Neural crest cell (in vitro differentiated cells): Measurements from ENCODE around the gene WDR70. TPM values are rescaled to one million over a fixed set of nuclear protein-coding genes. Genes with fewer than 3 reads are reported as not detected.

Source experiments
- DNase-seq: peaks from one replicate; pipeline ENCODE4 v3.0.0; 2021; ENCODE audit warnings: low read depth, mixed read lengths, low spot score
- H3K27ac Mint-ChIP-seq: one replicate; pipeline ENCODE4 v1.8.0; 2021; ENCODE audit warnings: mild to moderate bottlenecking, mixed read lengths; ENCODE audit not compliant: unreplicated experiment
- H3K27me3 Mint-ChIP-seq: 2 replicates; pipeline ENCODE4 v1.8.0; 2021; ENCODE audit warnings: low read depth, mild to moderate bottlenecking, mixed read lengths
- H3K36me3 Mint-ChIP-seq: 2 replicates; pipeline ENCODE4 v1.8.0; 2021; ENCODE audit warnings: low read depth, mild to moderate bottlenecking, mixed read lengths
- H3K4me1 Mint-ChIP-seq: 2 replicates; pipeline ENCODE4 v1.8.0; 2021; ENCODE audit warnings: mixed read lengths
- H3K4me3 Mint-ChIP-seq: one replicate; pipeline ENCODE4 v1.8.0; 2021; ENCODE audit warnings: mild to moderate bottlenecking, mixed read lengths
- H3K9me3 Mint-ChIP-seq: 2 replicates; pipeline ENCODE4 v1.8.0; 2021; ENCODE audit warnings: mixed read lengths
- total RNA-seq: library from RNA; stranded (reverse); gene quantifications from 2 replicates; pipeline ENCODE4 v1.2.1, GENCODE V29; 2021
- TF ChIP-seq, protein P1 (sequence below): fragments of 200-600 bp; sonication (generic); conservative IDR thresholded peaks from 2 replicates; pipeline ENCODE4 v1.5.0; 2021; ENCODE audit warnings: antibody characterized with exemption, mild to moderate bottlenecking

Gene WDR70
- total RNA-seq, 1 donor from 2014 or later: 46.5 TPM

DNA sequence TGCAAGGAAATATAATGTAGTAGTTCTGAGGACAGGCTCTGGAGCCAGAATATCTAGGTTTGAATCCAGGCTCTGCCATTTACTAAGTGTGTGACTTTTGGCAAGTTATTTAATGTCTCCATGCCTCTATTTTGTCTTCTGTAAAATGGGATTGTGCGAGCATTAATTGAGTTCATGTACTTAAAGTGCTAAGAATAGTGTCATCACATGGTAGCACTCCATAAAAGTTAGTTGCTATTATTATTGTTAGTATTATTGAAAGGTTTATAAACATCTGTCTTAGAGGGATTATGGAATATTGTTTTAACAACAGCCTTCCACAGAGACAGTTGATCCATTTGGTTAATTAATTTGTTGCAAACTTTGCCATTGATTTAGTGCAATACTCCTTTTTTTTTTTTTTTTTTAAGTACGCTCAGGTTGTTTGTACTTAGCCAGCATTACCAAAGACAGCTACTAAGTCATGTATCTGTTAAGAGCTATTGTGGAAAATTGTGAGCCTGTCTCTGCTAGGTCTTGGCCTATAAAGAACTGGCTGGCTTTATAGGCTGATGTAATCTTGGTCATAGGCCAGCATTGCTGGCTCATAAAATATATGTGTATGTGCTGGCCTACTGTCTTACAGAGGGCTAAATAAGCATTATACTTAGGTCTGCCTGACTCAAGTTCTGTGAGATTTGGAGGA lies 174.7 kb downstream of the WDR70 start:
- Mint-ChIP-seq H3K27ac (no peak overlapping the region), H3K27me3 (no peaks in the 10 kb centered on the region), H3K4me3 (no peak overlapping the region), H3K36me3 (peaks cover 6% of the 10 kb centered on the region), H3K9me3 (peaks cover 4% of the 10 kb centered on the region), H3K4me1 (no peaks in the 10 kb centered on the region)
- TF ChIP-seq, protein P1, sequence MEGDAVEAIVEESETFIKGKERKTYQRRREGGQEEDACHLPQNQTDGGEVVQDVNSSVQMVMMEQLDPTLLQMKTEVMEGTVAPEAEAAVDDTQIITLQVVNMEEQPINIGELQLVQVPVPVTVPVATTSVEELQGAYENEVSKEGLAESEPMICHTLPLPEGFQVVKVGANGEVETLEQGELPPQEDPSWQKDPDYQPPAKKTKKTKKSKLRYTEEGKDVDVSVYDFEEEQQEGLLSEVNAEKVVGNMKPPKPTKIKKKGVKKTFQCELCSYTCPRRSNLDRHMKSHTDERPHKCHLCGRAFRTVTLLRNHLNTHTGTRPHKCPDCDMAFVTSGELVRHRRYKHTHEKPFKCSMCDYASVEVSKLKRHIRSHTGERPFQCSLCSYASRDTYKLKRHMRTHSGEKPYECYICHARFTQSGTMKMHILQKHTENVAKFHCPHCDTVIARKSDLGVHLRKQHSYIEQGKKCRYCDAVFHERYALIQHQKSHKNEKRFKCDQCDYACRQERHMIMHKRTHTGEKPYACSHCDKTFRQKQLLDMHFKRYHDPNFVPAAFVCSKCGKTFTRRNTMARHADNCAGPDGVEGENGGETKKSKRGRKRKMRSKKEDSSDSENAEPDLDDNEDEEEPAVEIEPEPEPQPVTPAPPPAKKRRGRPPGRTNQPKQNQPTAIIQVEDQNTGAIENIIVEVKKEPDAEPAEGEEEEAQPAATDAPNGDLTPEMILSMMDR: no peak
- DNase-seq: no peak

DNA sequence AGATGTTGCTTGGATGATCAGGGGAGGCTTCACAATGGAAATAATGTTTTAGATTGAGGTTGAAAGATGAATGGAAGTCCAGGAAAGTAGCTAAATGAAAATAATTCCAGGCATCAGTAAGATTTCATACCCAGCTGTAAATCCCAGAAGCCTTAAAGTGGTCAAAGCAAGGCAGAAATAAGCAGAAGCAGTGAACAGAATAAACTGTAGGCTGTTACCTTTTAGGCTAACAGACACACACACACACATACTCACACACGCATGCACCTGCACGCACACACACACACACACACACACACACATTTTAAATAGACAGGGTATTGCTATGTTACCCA lies 175.3 kb downstream of the WDR70 start:
- Mint-ChIP-seq H3K27ac (no peak overlapping the region), H3K27me3 (no peaks in the 10 kb centered on the region)
- TF ChIP-seq, protein P1: no peak

DNA sequence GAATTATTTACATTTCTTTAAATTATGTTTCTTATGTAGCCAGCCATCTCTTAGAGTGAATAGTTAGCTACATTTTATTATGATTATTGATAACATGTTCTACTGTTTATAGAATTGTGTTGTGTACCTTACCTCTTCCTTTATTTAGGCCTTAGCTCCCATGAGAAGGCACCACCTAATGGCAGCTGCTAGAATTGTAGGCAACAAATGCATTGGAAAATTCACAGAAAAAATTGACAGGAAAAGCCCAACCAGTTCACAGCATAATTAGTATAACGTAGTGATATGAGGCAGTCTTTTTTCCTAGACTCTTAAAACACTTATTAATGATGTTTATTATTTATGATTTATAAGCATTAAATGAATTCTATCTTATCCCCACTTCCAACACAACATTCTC lies 175.8 kb downstream of the WDR70 start:
- Mint-ChIP-seq H3K36me3 (peaks cover 6% of the 10 kb centered on the region), H3K4me1 (no peaks in the 10 kb centered on the region), H3K4me3 (no peak overlapping the region), H3K27me3 (no peaks in the 10 kb centered on the region), H3K9me3 (peaks cover 6% of the 10 kb centered on the region), H3K27ac (no peak overlapping the region)
- TF ChIP-seq, protein P1: peak; percentile 57
- no peak for DNase-seq

More for the DNA sequence above, 175.3 kb downstream of the WDR70 start:
- Mint-ChIP-seq H3K9me3 (peaks cover 6% of the 10 kb centered on the region), H3K36me3 (peaks cover 6% of the 10 kb centered on the region), H3K4me1 (no peaks in the 10 kb centered on the region), H3K4me3 (no peak overlapping the region)
- no peak for DNase-seq

DNA sequence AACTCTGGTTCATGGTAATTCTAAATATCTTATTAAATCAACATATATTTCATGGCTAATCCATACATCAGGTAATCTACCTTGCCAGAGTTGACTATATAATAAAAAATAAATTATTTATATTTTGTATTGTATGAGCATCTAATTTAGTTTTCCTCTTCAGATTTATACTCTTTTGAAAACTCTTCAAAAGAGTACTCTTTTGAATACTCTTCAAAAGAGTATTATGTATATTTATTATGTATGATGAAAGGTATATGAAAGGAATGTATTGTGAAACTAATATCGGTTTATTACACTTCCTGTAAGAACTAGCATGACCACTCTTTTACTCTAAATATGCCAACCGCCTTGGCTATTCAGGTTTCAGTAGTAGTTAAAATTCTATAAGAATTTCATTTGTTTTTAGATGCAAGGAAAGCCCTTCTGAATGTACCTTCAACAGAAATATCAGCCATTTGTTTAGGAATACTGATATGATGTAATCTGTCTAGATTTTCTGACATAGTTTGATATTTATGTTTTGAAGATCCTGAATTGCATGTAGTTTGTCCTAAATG lies 178.7 kb downstream of the WDR70 start:
- Mint-ChIP-seq H3K36me3 (peaks cover 7% of the 10 kb centered on the region), H3K27me3 (no peaks in the 10 kb centered on the region), H3K27ac (no peak overlapping the region), H3K4me1 (peaks cover 3% of the 10 kb centered on the region), H3K4me3 (no peak overlapping the region), H3K9me3 (peaks cover 8% of the 10 kb centered on the region)
- DNase-seq: no peak
- TF ChIP-seq, protein P1: no peak

DNA sequence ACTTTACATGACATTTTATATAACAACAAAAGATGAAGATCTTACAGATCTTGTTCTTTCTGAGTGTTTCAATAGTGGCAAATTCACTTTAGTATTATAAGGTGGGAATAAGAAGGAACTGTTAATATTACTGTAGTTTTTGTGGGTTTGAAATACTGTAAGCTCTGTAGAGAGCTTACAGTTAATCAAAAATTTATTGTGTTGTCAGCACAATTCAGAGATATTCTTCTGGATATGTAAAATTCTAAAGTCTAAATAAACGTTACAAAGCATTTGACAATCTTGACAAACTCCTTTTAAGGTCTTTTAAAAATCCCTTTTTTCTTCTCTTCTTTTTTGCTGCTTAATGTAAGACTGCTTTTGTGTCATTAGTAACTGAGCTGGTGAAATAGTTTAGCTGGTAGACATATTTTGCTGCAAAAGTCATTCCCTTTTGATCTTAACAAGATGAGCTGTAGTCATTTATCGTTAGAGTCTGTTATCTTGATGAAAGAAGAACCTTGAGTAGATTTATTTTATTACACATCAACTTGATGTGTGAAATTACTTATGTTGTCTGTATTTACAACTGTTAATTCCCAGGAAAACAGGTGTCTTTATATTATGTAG lies 186.0 kb downstream of the WDR70 start:
- Mint-ChIP-seq H3K36me3 (peaks cover 3% of the 10 kb centered on the region), H3K4me3 (no peak overlapping the region), H3K27ac (no peak overlapping the region), H3K4me1 (peaks cover 3% of the 10 kb centered on the region), H3K9me3 (peaks cover 2% of the 10 kb centered on the region), H3K27me3 (no peaks in the 10 kb centered on the region)
- no peak for DNase-seq
- TF ChIP-seq, protein P1: no peak
